A549 (cell line): ENCODE data around the gene FERMT1.

Experiments used
- CTCF ChIP-seq: fragments of >200 bp; sonication (Bioruptor Twin); formaldehyde crosslinking; IDR thresholded peaks from 3 replicates; pipeline ENCODE4 v1.5.1; 2016
- EP300 ChIP-seq, 2 experiments: fragments of >200 bp; sonication (Bioruptor Twin); formaldehyde crosslinking; IDR thresholded peaks; 2 replicates in 1 of 2; 3 replicates in 1 of 2; pipeline ENCODE4 v1.6.1; 2016 to 2017
- NPAS2 ChIP-seq: fragments of 250-450 bp; sonication (Bioruptor Pico); IDR thresholded peaks from 2 replicates; pipeline ENCODE4 v1.8.0; 2022; ENCODE audit warnings: mild to moderate bottlenecking, moderate library complexity, borderline replicate concordance
- NR3C1 ChIP-seq: fragments of >200 bp; sonication (Bioruptor Twin); formaldehyde crosslinking; IDR thresholded peaks from 3 replicates; pipeline ENCODE4 v1.6.1; 2017
- RFX5 ChIP-seq: fragments of 450-650 bp; IDR thresholded peaks from 2 replicates; pipeline ENCODE4 v1.7.1; 2014; ENCODE audit warnings: antibody characterized with exemption, mild to moderate bottlenecking, moderate library complexity

- TF ChIP-seq NPAS2 (CRISPR knock-in tag) (no peak), CTCF (no peak), EP300 (IDR thresholded peaks at IDR 0.05) (no peak), RFX5 (no peak), NR3C1 (no peak)
These were observed 77.3 kb downstream of the FERMT1 start for GRCh38 chr20:6045566-6045965.
